Stimulated activated CD4-positive, alpha-beta T cell treated with anti-CD3 and anti-CD28 coated beads, TNF-alpha, amount 100 ng/mL, for 24 hours (primary cell): ENCODE data around the gene DFFB.
"Not testable (repeated sequence)": the region's sequence is repeated elsewhere in the genome, so short reads cannot be mapped to it uniquely, and the experiment has no call there.

Source experiments
- DNase-seq, 3 experiments: peaks; one replicate each; pipeline ENCODE4 v3.0.0-alpha.2; 2020; ENCODE audit warnings: low read depth in 3 of 3

DFFB gene

DNA sequence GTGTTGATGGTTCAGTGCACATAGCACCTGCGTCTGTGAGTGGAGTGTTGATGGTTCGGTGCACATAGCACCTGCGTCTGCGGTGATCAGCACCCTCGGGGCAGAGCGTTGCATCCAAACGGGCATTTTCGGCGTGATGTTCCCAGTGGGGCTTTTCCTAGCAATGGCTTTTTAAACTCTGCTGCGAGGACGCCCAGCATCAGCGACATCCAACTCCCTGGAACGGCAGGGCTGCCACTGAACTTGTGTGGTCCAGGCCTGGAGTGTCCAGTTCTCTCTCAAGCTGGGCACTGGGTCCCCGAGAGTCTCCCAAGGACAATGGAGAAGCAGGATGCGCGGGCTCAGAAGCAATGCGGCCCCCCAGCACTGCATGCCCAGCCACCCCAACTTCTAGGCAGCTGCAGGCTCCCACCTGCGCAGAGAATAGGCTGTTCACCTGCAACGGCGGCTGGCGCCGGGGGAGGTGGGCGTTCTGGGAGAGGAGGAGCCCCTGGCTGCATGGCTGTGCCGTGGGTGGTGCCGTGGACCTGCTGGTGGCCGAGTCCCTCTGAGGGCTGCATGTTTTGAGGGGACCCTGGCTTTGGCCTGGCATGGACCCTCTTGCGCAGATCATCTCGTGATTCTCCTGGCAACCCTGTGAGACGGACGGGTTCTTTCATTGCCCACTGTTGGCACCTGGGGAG lies 52.9 kb downstream of the DFFB start:
- DNase-seq: no peak

DNA sequence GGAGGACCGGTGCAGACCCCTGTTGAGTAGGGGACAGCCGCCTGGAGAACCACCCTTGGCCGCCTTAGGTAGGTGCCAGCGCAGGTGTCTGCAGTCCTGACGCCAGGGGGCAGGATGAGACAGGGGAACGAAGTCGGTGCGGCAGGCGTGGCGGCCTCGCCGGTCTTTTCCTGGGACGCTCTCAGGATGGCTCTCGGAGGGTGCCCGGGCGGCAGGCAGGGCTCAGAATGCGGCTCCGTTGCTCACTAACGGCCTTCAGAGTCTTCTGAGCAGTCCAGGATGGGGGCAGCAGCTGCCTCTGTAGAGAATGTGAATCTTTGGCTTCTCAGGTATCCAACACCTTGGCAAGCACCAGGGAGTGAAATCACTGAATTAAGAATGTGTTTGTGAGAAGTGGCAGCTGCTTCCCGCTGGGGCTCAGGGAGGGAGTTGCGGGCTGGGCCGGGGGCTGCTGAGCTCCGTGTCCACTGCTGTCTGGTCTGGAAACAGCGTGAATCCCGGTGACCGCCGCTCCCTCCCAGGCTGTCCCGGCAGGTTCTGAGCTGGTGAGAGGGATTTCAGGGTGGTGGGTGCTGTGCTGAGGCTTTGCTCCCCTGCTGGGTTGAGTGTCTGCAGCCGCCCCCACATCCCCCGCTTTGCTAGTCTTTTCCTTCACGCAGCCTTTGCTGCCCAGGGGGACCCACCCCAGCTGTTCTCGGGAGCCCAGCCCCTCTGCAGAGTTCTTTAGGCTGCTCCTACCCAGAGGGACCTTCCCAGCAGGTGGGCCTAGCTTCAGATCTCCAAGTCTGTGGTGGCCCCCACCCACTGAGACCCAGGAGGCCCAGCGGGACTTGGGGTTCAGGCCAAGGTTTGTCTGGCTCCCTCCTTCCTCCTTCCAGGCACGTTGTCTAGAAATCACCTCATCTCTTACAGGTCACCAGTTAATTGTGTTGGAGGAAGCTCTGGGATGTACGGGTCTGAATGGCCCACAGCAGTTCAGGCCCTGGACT lies 53.9 kb downstream of the DFFB start:
- DNase-seq: peak; percentile 60 to 76 (median 67)

DNA sequence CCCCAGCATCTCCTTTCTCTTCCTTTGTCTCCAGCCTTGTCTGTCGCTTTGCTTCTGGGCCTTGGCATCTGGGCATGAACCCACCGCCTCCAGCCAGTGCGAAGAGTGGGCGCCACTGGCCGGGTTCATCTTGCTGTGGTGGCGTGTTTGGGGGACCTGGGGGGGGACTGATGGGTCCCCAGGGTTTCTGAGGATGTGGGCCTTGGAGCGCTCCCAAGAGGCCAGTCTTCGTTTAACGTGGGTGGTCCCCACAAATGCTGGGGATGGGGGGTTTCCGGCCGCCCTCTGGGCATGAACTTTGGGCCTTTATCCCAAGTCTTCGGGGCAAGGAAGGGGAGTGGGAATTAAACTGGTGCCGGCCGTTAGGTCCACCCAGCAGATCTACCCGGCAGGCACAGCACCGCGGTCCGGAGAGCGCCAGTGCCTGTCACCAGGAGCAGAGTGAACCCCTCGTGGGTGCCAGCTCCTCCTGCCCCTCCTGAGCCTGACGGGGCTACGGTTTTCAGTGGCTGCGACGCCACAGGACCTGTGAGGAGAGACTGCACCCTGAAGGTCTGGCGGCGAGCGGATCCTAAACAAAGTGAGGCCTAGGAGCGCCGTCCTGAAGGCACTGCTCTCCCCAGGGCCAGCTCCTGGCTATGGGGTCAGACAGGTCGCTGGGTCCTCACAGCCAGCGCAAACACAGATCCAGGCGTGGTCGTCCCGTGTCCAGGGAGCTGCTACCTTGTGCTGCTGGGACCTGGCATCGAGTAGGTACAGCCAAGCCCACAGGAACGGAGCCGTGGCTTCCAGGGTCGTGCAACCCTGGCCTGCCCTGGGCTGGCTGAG lies 54.9 kb downstream of the DFFB start:
- DNase-seq: no peak

DNA sequence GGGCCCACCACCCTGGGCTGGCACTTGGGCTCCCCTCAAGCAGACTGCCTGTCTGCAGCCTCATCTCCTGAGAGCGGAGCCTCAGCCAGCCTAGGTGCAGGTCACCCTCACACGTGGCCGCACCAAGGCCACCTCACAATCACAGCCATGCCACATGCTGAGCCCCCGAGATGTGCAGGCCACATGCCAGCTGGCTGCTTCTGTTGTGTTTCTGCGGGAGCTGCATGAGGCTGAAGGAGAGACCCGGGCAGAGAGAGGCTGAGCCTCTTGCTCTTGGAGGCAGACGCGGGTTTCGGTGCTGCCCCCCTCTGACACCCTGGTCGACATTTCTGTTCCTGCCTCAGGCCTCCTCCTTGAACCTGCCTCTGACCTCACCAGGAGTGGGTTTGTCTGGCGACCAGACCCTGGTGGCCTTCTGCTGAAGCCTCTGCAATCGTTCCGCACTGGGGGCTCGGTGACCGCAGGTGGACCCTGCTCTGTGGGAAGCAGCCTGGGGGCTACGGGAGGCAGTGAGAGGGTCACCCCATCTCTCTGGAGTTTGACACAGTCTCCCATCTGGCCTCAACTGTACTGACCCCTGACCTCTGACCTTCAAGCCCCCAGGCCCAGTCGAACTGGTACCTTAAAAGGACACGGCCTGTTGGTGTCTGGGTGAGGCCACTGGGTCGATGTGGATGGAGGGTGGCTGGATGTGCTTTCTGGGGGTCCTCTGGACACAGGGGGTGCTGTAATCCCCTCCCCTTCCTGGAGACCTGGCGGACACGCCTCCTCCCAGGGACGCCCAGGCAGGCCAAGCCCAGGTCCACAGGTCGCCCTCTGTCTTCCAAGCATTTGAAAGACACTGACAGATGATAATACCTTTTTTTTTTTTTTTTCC lies 55.8 kb downstream of the DFFB start:
- no peak for DNase-seq

DNA sequence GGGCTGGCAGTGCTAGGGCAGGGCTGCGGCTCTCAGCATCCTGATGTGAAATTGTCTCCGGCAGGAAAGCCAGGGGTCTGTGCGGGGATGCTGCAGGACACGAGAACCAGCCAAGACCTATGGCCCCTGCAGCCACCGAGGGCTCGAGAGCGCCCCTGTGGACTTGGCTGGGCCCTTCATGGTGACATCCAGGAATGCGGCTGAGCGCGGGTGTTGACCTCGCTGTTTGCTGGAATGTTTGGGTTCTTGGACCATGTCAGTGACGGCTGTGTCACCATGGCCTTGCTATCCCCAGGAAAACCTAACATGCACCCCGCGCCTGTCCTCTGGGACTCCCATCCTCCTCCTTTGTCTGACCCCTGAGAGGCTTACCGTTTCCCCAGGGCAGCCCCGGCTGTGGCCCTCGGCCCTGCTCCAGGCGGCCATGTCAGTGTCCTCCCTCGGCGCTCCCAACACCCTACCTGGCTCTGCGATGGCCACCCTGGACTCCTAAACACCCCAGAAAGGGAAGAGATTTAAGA lies 57.1 kb downstream of the DFFB start:
- DNase-seq: no peak

DNA sequence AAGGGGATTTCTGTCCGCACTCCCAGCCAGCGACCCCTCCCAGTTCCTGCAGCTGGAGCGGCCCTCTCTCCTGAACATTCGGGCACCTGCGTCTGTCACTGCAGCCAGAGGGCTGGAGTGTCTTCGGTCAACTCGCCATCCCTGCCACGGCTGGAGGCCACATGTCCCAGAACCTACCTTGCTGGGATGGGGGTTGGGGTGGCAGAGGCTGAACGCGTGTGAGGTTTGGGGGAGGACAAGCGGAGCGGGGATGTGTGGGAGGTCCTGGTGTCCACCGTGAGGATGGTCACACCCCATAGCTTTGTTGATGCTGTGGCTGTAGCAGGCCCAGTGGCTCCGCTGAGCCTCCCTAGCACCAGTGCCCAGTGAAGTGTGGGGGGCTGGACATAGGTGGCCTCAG lies 57.6 kb downstream of the DFFB start:
- no peak for DNase-seq

DNA sequence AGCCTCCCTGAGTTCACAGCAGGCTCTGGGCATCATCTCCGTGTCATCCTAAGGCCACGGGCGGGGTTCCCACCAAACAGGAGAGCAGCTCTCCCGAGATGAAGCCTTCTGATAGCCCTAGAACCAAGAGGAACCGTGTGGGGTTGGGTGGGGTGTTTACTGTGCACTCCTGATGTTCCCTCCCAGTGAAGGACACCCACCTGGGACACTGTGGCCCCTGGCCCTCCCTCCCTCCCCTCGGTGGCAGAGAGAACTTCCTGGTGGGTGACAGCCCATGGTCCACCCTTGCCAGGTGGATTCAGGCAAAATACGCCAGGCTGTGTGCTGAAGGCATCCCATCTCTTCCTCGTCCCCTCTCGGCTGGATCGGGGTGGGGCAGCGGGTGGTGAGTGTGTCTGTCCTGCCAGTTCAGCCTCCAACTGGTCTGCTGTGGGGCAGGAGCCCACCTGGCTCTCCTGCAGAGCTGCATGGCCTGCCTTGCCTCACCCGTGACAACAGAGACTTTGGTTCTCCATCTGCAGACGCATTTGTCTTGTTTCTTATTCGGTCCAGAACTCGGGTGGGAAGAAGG lies 58.4 kb downstream of the DFFB start:
- DNase-seq: no peak

DNA sequence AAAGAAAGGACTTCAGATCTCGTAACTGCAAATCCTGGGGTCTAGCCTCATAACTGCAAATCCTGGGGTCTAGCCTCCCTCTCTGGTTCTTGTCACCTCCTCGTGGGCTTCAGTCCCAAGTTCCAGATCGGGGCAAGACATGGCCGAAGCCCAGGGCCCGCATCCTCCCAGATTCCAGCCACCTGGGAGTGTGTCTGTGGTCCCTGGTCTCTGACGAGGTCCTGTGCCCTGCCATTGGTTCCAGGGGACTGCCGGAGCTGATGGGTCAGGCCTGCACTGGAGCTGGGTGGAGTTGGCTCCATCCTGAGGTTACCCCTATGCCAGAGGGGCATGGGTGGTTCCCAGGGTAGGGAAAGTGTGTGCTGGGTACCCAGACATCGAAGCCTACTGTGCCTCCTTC lies 60.5 kb downstream of the DFFB start:
- no peak for DNase-seq

DNA sequence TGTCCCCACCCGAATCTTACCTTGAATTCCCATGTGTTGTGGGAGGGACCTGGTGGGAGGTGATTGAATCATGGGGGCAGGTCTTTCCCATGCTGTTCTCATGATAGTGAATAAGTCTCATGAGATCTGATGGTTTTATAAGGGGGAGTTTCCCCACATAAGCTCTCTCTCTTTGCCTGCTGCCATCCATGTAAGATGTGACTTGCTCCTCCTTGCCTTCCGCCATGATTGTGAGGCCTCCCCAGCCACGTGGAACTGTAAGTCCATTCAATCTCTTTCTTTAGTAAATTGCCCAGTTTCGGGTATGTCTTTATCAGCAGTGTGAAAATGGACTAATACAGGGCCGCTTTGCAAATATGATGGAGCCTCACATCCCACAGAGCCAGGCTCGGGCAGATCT lies 61.1 kb downstream of the DFFB start:
- DNase-seq: not testable (repeated sequence)

DNA sequence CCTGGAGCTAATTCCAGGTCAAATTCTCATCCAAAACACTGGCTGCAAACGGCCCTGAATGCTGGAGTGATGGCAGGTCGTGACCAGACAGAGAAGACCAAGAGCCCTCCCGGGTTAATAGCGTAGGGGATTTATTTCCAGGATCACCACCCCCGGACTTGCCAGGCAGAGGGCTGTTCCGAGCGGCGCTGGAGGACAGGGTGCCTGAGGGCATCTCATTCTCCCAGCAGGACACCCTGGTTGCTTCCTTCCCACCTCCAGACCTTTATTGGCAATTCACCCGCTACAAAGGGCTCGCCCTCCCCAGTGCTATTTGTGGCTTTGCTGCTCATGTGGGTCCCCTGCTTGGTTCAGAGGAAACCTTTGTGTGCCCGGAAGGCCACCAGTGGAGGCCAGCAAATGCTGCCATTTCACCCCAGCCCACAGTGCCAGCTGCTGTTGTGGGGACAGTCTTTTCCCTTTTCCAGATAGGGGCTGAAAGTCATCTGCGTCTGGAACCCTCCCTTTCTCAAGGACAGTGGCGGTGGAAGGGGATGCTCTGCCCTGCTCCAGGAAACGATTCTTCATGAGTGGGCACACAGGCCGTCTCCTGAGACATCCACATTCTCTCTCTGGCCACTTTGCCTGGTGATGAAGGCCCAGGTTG lies 61.8 kb downstream of the DFFB start:
- DNase-seq: no peak

DNA sequence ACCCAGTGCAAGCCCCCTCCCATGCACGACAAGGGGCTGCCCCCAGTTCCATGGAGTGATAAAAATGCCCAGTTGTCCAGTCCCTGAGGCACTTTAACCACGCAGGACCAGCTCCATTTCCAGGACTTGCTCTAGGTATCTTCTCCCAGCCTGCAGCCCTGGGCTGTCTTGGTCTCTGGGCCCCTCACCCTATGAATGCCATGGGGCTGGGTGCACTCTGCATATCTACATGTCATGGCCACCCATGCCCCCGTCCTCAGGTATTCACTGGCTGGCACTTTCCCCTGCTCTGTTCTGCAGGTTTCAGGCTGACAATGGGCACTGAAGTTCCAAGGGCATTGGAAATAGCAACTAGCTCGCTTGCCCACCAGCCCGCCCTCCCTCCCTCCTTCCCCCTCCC lies 62.4 kb downstream of the DFFB start:
- DNase-seq: no peak

DNA sequence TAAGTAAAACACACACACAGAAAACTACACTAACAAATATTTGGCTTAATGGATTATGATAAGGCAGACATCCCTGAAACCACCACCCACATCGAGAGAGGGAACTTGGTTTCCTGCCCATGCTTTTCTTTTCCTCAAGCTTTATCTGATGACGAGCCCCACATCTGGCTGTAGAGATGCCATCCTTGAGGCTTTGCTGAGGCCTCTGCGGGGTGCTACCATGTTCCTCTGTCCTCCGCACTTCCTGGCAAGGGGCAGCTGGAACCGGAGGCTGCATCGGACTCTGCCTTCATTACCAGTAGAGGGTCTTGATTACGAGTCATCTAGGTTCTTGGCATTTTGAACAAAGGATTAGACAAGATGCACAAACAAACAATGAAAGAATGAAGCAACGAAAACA lies 64.5 kb downstream of the DFFB start:
- DNase-seq: no peak

DNA sequence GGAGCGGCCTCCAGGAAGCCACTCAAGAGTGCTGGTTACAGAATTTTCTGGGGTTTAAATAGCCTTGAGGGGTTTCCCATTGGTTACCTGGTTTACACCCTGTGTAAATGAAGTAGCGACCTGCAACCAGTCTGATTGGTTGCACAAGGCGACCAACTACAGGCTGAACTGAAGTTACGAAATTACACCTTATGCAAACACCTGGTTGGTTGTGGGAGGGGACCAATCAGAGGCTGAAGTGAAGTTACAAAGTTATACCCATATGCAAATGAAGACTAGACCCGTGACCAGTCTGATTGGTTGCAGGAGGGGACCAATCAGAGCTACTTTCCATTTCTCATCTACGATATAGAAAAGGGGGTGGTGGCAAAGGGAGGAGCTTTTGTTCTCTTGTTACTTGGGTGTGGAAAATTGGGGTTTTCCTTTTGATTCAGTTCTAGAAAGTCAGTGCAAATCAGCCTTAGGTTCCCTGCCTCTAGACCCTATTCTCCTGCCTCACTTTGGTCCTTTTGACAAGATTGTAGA lies 65.0 kb downstream of the DFFB start:
- DNase-seq: no peak

DNA sequence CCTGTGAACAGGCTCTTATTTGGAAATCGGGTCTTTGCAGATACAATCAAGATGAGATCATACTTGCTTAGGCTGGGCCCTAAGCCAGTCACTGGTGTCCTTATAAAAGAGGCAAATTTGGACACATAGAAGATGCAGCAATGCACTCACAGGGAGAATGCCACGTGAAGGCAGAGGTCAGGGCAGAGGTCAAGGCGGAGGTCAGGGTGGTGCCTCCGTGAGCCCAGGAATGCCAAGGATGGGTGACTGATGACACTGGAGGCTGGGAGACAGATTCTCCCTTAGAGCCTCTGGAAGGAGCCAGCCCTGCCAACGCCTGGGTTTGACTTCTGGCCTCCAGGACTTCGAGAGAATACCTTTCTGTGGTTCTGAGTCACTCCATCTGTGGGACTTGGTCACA lies 65.6 kb downstream of the DFFB start:
- no peak for DNase-seq

DNA sequence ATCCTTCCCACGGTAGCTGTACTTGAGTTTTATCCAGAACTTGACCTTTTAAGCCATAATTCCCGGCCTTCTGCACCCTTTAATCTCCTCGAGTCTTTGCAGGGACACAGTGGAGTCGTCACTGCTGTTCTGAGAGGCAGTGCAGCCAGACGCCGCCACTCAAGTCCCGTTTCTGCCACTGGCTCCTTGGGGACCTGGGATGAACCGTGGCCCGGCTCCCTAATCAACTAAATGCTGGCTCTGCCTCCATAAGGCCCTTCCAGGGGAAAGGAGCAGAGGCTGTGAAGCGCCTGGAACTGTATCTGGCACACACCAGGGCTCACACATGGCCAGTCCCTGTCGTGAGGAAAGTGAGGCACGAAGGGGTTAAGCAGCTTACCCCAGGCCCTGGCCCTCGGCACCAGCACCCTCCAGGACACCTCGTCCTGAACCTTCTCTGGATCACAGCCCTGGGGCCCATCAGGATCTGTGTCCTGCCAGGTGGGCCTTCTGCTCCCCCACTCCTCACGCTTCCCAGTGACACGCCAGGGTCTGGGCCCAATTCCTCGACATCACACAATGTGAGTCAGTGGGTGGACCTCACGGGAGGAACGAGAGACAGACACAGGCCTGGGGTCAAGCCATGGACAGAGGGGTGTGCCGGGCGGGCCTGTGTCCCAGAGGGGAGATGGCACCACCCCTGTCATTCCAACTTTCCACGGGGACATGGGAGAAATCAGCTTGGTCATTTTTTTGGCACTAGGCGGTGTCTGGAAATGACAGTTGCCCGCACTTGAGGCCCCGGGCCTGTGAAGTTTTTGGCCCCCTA lies 66.3 kb downstream of the DFFB start:
- no peak for DNase-seq

DNA sequence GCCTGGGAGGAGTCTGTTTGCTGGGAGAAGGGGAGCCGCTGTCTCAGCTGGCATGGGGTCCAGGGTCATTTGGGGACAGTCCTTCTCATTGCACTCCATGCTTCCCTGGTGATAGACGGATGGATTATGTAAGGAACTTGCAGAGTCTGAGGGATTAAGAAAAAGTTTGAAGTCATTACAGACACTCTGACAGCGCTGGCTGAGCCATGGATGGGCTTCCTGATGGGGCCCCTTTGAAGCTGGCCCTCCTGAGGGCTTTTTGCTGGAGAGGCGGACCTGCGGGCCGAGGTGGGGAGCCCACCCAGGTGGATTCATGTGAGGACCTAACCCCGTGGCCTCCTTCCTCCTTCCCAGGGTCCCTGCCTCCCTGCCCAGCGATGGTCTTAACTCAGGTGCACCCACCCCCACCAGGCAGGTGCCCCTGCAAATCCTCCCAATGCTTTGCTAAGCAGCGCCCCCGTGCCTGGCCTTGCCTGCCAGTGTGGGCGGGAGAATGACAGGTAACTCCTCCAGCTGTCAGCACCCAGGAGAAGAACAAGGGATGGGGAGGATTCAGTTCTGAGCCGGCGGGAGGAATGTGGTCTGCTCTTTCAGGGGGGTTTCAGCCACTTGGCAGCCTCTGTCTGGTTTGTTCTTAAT lies 67.0 kb downstream of the DFFB start:
- DNase-seq: no peak

DNA sequence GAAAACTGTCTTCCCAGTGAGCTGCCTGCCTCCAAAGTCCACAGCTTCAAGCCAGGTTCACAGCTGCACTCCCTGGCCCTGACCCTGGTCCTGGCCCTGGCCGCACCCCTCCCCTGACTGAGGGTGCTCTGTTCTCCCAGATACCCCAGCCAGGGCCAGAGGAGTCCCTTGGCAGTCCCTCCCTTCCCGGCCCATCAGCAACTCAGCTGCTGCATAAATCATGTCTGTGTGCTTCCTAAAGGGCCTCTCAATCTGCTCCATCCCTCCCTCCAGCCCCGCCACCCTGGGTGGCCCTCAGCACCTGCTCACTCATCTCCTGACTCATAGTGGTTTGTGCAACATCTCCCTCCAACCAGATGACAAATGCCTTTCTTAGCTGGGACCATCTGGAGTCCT lies 67.5 kb downstream of the DFFB start:
- DNase-seq: no peak

DNA sequence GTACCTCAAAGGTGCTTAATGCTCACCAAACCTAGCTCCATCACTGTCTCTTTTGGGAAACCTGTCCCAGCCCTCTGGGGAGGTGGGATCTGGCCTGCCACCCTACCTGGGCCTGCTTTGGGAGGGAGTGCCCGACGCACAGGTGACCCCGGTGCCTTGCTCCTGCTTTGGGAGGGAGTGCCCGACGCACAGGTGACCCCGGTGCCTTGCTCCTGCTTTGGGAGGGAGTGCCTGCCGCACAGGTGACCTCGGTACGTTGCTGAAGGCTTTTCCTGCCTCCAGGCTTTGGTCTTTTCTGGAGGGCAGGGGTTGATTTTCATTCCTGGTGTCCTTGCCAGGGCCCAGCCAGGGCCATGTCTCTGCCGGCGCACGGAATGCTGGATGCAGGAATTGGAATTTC lies 68.0 kb downstream of the DFFB start:
- no peak for DNase-seq

DNA sequence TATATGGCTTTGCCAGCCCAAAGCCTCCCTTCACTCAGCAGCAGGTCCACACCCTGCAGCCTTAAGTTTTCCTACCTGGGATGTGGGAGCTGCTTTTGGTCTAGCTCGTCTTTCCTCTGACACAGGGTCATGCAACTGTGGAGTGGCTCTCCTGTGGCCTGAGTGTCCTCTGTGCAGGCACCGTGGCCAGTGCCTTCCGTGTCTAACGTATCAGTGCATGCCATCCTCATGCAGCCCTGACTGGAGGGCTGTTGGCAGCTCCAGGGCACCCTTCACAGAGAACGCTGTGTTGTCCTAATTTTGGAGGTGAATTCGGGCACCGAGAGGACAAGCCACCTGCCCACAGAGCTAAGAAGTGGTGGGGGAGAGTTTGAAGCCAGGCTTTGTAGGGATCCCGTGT lies 68.5 kb downstream of the DFFB start:
- no peak for DNase-seq
